HEK293T (cell line): ENCODE measurements around the gene PAM16.

Experiments used
- CTCF ChIA-PET: fragments of 350-600 bp; formaldehyde crosslinking; extraction: SDS; loops from one replicate; lab custom pipeline; 2021; ENCODE audit warnings: antibody characterized with exemption, inconsistent platforms; lab: Yijun Ruan, JAX
- POLR2A ChIA-PET: fragments of 350-600 bp; formaldehyde crosslinking; extraction: SDS; loops from one replicate; lab custom pipeline; 2020; ENCODE audit warnings: antibody characterized with exemption, inconsistent platforms; lab: Yijun Ruan, JAX
- DNase-seq: peaks from one replicate; pipeline ENCODE4 v3.0.0; 2012; ENCODE audit warnings: mixed read lengths; ENCODE audit errors: extremely low spot score
- ARNT ChIP-seq: fragments of 450-650 bp; IDR thresholded peaks from 2 replicates; pipeline ENCODE4 v1.6.1; 2017; ENCODE audit warnings: mild to moderate bottlenecking
- BHLHE40 ChIP-seq: fragments of 450-650 bp; IDR thresholded peaks from 2 replicates; pipeline ENCODE4 v1.6.1; 2016; ENCODE audit warnings: mild to moderate bottlenecking, moderate library complexity, borderline replicate concordance
- CTBP1 ChIP-seq: fragments of 450-650 bp; IDR thresholded peaks from 2 replicates; pipeline ENCODE4 v1.6.1; 2016; ENCODE audit warnings: borderline replicate concordance
- FOXA1 ChIP-seq: fragments of 450-650 bp; IDR thresholded peaks from 2 replicates; pipeline ENCODE4 v1.6.1; 2016; ENCODE audit warnings: mild to moderate bottlenecking
- FOXM1 ChIP-seq: fragments of 450-650 bp; IDR thresholded peaks from 2 replicates; pipeline ENCODE4 v1.6.1; 2017; ENCODE audit warnings: mild to moderate bottlenecking, borderline replicate concordance
- HDGF ChIP-seq: fragments of 450-650 bp; IDR thresholded peaks from 2 replicates; pipeline ENCODE4 v1.6.1; 2017; ENCODE audit warnings: antibody characterized with exemption, borderline replicate concordance
- L3MBTL2 ChIP-seq: fragments of 450-650 bp; conservative IDR thresholded peaks from 2 replicates; pipeline ENCODE4 v1.6.1; 2016; ENCODE audit warnings: mild to moderate bottlenecking
- LEF1 ChIP-seq: fragments of 450-650 bp; IDR thresholded peaks from 2 replicates; pipeline ENCODE4 v1.6.1; 2017; ENCODE audit warnings: mild to moderate bottlenecking, borderline replicate concordance
- NFRKB ChIP-seq: fragments of 450-650 bp; IDR thresholded peaks from 2 replicates; pipeline ENCODE4 v1.6.1; 2016; ENCODE audit warnings: mild to moderate bottlenecking, moderate library complexity
- SP1 ChIP-seq: fragments of 450-650 bp; IDR thresholded peaks from 2 replicates; pipeline ENCODE4 v1.6.1; 2017
- TARDBP ChIP-seq: fragments of 450-650 bp; IDR thresholded peaks from 2 replicates; pipeline ENCODE4 v1.6.1; 2016
- ZNF384 ChIP-seq: fragments of 450-650 bp; IDR thresholded peaks from 2 replicates; pipeline ENCODE4 v1.6.1; 2016
- TF ChIP-seq, protein P1 (sequence below): fragments of 450-650 bp; IDR thresholded peaks from 2 replicates; pipeline ENCODE4 v1.6.1; 2016

Gene PAM16

DNA sequence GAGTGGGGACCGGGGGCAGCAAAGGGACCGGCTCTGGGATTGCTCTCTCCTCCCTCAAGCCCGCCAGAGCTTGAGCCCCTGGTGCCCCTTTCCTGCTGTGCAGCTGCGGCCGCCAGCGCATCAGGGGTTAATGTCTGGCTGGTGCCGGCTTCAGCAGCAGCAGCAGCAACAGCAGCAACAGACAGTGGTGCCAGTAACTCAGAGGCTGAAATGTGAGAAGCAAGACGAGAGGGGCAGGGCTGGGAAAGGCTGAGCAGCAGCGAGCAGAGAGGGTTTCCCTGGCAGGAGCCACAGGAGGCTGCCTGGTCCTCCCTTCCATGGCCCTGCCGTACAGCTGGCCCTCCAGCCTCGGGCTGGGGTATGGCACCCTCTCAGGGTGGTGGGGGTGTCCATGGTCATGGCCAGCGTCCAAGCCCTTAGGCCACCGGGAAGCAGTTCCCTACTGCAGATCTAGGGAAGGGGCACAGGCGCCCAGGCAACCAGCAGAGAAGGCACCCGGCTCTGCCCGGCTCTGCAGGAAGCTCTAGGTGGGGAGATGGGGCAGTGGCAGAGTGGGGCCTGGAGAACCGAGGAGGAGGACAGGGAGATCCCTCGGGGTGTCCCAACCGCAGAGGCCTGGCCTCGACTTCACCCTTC lies 57.2 kb downstream of the PAM16 start:
- ChIA-PET POLR2A (no interaction called here), CTCF (interaction anchor here (1.0 to 1.4 kb wide), 2 partner anchors 21 to 109 kb away, joined by 3 to 4 read pairs; partner anchors contain the start of gene GLIS2)
- TF ChIP-seq SP1: no peak
- TF ChIP-seq, protein P1, sequence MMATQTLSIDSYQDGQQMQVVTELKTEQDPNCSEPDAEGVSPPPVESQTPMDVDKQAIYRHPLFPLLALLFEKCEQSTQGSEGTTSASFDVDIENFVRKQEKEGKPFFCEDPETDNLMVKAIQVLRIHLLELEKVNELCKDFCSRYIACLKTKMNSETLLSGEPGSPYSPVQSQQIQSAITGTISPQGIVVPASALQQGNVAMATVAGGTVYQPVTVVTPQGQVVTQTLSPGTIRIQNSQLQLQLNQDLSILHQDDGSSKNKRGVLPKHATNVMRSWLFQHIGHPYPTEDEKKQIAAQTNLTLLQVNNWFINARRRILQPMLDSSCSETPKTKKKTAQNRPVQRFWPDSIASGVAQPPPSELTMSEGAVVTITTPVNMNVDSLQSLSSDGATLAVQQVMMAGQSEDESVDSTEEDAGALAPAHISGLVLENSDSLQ: peak; percentile 29; the same call in 1 of the 2 replicates
- peak; percentile 67 for DNase-seq

DNA sequence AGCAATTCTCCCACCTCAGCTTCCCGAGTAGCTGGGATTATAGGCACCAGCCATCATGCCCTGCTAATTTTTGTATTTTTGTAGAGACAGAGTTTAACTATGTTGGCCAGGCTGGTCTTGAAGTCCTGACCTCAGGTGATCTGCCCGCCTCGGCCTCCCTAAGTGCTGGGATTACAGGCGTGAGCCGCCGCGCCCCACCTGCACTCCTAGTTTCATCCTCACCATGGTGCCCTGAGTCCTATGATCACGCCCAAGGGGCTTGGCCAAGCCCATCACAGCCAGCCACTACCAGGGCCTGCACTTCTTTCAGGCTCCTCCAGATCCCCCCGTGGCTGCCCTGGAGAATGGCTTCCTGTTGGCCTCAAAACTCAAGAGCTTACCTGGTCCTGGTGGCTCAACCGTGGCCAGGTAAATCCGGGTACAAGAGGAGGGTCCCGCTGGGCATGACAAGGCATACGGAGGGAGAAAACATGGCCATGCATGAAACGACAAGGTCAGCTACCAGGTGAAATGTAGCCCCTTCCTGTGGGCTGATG lies 57.9 kb downstream of the PAM16 start:
- CTCF ChIA-PET: interaction anchor here (1.0 to 1.4 kb wide), 2 partner anchors 22 to 109 kb away, joined by 3 to 4 read pairs; partner anchors contain the start of gene GLIS2
- TF ChIP-seq SP1: no peak
- TF ChIP-seq NFRKB: no peak
- TF ChIP-seq, protein P1: no peak
- no peak for TF ChIP-seq TARDBP
- TF ChIP-seq L3MBTL2: no peak
- TF ChIP-seq ZNF384: no peak
- no peak for DNase-seq
- POLR2A ChIA-PET: no interaction called here

DNA sequence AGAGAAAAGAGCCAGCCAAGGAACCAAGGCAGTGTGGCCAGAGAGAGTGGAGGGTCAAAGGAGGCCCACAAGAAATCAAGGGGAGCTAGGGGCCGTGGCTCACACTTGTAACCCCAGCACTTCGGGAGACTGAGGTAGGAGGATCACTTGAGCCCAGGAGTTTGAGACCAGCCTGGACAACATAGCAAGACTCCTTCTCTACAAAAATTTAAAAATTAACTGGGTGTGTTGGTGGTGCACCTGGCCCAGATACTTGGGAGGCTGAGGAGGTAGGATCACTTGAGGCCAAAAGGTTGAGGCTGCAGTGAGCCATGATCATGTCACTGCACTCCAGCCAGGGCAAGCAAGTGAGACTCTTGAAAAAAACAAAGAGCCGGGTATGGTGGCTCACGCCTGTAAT lies 59.4 kb downstream of the PAM16 start:
- no peak for DNase-seq
- CTCF ChIA-PET: no interaction called here
- POLR2A ChIA-PET: no interaction called here
- TF ChIP-seq FOXM1: no peak
- TF ChIP-seq LEF1: no peak
- no peak for TF ChIP-seq TARDBP
- TF ChIP-seq BHLHE40: no peak
- no peak for TF ChIP-seq FOXA1
- no peak for TF ChIP-seq ARNT
- TF ChIP-seq HDGF: no peak
- no peak for TF ChIP-seq NFRKB
- TF ChIP-seq CTBP1: no peak
